DND-41 (cell line): Measurements from ENCODE around the gene PRODH2.
"Not testable (repeated sequence)": the region's sequence is repeated elsewhere in the genome, so short reads cannot be mapped to it uniquely, and the experiment has no call there.

ENCODE experiments used
- ATAC-seq: fragments of 200-7000 bp; cut with Tn5 transposase; 3 replicates; pipeline ENCODE4 v1.9.1; 2021; ENCODE audit warnings: low read depth; ENCODE audit not compliant: insufficient read depth
- DNase-seq: peaks from one replicate; pipeline ENCODE4 v3.0.0-alpha.2; 2020
- H2AFZ ChIP-seq: 2 replicates; pipeline ENCODE4 v1.6.0; 2012; ENCODE audit warnings: low read depth, low read length
- H3K27ac ChIP-seq: 2 replicates; pipeline ENCODE4 v1.5.1; 2012; ENCODE audit warnings: low read length, inconsistent platforms
- H3K27me3 ChIP-seq: fragments of 200-600 bp; sonication (generic); 2 replicates; pipeline ENCODE4 v1.6.0; 2012; ENCODE audit warnings: low read length, mild to moderate bottlenecking, inconsistent platforms; ENCODE audit not compliant: insufficient read depth, poor library complexity
- H3K36me3 ChIP-seq: 2 replicates; pipeline ENCODE4 v1.5.1; 2012; ENCODE audit warnings: low read length, inconsistent platforms; ENCODE audit not compliant: insufficient read depth
- H3K4me1 ChIP-seq: 2 replicates; pipeline ENCODE4 v1.5.1; 2012; ENCODE audit warnings: mild to moderate bottlenecking, low read length; ENCODE audit not compliant: insufficient read depth
- H3K4me2 ChIP-seq: 2 replicates; pipeline ENCODE4 v1.6.0; 2012; ENCODE audit warnings: mild to moderate bottlenecking, moderate library complexity, low read length, inconsistent platforms; ENCODE audit not compliant: insufficient read depth
- H3K4me3 ChIP-seq, 2 experiments: fragments of 200-600 bp in 1 of 2; shearing (Covaris generic) in 1 of 2; 2 replicates each; pipeline ENCODE4 v1.5.1; 2012 to 2016; ENCODE audit warnings: inconsistent platforms in 2 of 2, low read length in 2 of 2, mild to moderate bottlenecking in 2 of 2, low read depth in 1 of 2, moderate library complexity in 1 of 2
- H3K79me2 ChIP-seq: 2 replicates; pipeline ENCODE4 v1.6.0; 2012; ENCODE audit warnings: low read length, inconsistent platforms; ENCODE audit not compliant: insufficient read depth
- H3K9ac ChIP-seq: 2 replicates; pipeline ENCODE4 v1.6.0; 2012; ENCODE audit warnings: low read depth, mild to moderate bottlenecking, inconsistent platforms, low read length, moderate library complexity
- H3K9me3 ChIP-seq: 2 replicates; pipeline ENCODE4 v1.5.1; 2012; ENCODE audit warnings: low read length, moderate library complexity, mild to moderate bottlenecking, inconsistent platforms; ENCODE audit not compliant: insufficient read depth, severe bottlenecking
- H4K20me1 ChIP-seq: 2 replicates; pipeline ENCODE4 v1.6.0; 2012; ENCODE audit warnings: low read length; ENCODE audit not compliant: insufficient read depth
- EZH2 ChIP-seq: IDR thresholded peaks from 3 replicates; pipeline ENCODE4 v1.6.1; 2012; ENCODE audit warnings: borderline replicate concordance, low read depth, mild to moderate bottlenecking, moderate library complexity, low read length, inconsistent platforms; ENCODE audit not compliant: severe bottlenecking
- TF ChIP-seq, protein P1 (sequence below): IDR thresholded peaks from 2 replicates; pipeline ENCODE4 v1.5.1; 2012; ENCODE audit warnings: borderline replicate concordance, low read length, moderate library complexity, mild to moderate bottlenecking; ENCODE audit not compliant: poor library complexity, severe bottlenecking; ENCODE audit errors: extremely low read depth

Gene PRODH2

DNA sequence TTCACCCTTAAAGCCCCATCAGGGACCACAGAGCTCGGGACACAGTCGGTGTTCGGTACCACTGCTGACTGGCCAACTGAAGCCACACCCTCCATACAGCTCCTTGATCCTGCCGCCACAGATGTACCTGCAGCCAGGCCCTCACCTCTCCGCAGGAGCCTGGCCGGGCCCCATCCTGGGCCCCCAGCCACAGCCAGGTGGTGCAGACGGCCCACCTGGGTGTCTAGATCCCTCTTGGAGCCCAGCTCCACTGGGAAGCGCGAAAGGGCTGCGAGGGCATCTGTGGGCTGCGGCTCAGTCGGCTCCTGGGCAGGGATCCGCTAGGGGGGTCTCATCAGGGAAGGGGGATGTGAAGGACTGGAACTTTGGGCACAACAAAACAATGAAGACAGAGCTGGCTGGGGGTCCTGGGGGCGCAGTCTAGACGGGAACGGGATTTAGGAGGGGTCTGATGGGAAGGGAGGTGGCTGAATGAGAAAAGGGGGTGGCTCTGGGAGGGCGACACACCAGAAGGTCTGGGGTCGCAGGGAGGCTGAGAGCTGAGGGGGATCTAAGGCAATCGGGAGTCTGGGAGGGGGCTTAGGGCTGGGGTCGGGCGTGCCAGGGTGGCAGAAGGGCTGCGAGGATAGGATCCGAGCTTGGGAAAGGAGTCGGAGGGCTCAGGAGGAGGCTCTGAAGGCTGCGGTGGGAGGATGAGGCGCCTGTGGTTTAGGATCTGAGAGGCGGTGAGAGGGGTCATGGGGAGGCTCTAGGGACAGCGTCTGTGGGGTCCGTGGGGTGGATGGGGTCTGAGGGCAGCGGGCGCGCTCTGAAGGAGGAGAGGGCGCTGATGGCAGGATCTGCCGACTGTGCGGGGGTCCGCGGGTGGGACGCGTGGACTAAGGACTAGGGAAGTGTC is 15.8 kb downstream of the PRODH2 start:
- Histone ChIP-seq H3K27ac (no peak overlapping the region), H4K20me1 (no peaks in the 10 kb centered on the region; the same call in 1 of the 2 replicates), H3K9ac (no peak overlapping the region), H3K79me2 (no peaks in the 10 kb centered on the region), H3K9me3 (no peaks in the 10 kb centered on the region), H3K4me2 (no peak overlapping the region), H3K4me1 (no peaks in the 10 kb centered on the region), H3K27me3 (no peaks in the 10 kb centered on the region), H3K36me3 (no peaks in the 10 kb centered on the region), H2AFZ (no peak overlapping the region), H3K4me3 (no peak overlapping the region)
- TF ChIP-seq, protein P1, sequence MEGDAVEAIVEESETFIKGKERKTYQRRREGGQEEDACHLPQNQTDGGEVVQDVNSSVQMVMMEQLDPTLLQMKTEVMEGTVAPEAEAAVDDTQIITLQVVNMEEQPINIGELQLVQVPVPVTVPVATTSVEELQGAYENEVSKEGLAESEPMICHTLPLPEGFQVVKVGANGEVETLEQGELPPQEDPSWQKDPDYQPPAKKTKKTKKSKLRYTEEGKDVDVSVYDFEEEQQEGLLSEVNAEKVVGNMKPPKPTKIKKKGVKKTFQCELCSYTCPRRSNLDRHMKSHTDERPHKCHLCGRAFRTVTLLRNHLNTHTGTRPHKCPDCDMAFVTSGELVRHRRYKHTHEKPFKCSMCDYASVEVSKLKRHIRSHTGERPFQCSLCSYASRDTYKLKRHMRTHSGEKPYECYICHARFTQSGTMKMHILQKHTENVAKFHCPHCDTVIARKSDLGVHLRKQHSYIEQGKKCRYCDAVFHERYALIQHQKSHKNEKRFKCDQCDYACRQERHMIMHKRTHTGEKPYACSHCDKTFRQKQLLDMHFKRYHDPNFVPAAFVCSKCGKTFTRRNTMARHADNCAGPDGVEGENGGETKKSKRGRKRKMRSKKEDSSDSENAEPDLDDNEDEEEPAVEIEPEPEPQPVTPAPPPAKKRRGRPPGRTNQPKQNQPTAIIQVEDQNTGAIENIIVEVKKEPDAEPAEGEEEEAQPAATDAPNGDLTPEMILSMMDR, result no peak
- no peak for TF ChIP-seq EZH2
- ATAC-seq (no peak), DNase-seq (no peak)

- not testable (repeated sequence) for H3K9me3 ChIP-seq, H3K9ac ChIP-seq, H3K79me2 ChIP-seq, DNase-seq, H3K27me3 ChIP-seq, H3K4me3 ChIP-seq, H3K27ac ChIP-seq, H3K4me2 ChIP-seq, H2AFZ ChIP-seq, H3K36me3 ChIP-seq, H3K4me1 ChIP-seq, ATAC-seq, H4K20me1 ChIP-seq
Measured at GRCh38 chr19:35795564-35795963, 17.1 kb downstream of the PRODH2 start.

- H3K9ac ChIP-seq, result no peak overlapping the region
- DNase-seq, result no peak
Measured at GRCh38 chr19:35793381-35794165, 19.1 kb downstream of the PRODH2 start.

More at GRCh38 chr19:35793381-35794165, 19.1 kb downstream of the PRODH2 start:
- Histone ChIP-seq H3K4me3 (no peak overlapping the region), H3K79me2 (no peaks in the 10 kb centered on the region), H3K9me3 (no peaks in the 10 kb centered on the region), H4K20me1 (peaks cover 4% of the 10 kb centered on the region), H3K27ac (no peak overlapping the region), H3K4me2 (no peak overlapping the region), H3K4me1 (no peaks in the 10 kb centered on the region), H3K27me3 (no peaks in the 10 kb centered on the region), H2AFZ (no peak overlapping the region), H3K36me3 (no peaks in the 10 kb centered on the region)
- no peak for ATAC-seq
- no peak for TF ChIP-seq EZH2
- TF ChIP-seq, protein P1, result no peak
